ENCODE results near the gene PALD1.

The PALD1 gene

DNA sequence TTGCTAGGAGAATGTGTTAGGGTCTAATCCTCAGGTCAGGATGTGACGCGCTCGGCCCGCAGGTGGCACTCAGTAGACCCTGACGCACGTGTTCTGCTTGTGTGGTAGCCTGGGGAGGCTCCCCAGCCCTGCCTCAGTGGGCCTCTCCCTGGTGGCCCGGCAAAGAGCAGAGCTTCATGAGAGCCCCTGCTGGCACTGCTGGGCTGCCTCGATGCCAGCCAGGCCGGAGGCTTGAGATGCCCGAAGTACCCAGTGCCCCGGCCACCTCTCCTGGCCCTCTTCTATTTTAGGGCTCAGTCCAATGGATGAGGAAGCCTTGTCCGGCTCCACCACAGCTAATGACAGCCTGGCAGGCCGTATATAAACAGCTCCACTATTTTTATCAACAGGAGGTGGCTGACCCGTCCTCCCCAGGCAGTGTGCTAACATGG, 82.0 kb downstream of the PALD1 start:
- TF ChIP-seq, protein P1, sequence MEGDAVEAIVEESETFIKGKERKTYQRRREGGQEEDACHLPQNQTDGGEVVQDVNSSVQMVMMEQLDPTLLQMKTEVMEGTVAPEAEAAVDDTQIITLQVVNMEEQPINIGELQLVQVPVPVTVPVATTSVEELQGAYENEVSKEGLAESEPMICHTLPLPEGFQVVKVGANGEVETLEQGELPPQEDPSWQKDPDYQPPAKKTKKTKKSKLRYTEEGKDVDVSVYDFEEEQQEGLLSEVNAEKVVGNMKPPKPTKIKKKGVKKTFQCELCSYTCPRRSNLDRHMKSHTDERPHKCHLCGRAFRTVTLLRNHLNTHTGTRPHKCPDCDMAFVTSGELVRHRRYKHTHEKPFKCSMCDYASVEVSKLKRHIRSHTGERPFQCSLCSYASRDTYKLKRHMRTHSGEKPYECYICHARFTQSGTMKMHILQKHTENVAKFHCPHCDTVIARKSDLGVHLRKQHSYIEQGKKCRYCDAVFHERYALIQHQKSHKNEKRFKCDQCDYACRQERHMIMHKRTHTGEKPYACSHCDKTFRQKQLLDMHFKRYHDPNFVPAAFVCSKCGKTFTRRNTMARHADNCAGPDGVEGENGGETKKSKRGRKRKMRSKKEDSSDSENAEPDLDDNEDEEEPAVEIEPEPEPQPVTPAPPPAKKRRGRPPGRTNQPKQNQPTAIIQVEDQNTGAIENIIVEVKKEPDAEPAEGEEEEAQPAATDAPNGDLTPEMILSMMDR (IDR thresholded peaks at IDR 0.05; ENCODE audit: low read depth, low read length, missing control alignments): no peak
- in situ Hi-C loops (cut with HindIII; ENCODE audit: low sequenced_read_pairs): no loop called here
- no peak overlapping the region for H3K4me3 ChIP-seq (ENCODE audit: low read depth, low read length)
- DNase-seq (ENCODE audit: low read depth): no peak

DNA sequence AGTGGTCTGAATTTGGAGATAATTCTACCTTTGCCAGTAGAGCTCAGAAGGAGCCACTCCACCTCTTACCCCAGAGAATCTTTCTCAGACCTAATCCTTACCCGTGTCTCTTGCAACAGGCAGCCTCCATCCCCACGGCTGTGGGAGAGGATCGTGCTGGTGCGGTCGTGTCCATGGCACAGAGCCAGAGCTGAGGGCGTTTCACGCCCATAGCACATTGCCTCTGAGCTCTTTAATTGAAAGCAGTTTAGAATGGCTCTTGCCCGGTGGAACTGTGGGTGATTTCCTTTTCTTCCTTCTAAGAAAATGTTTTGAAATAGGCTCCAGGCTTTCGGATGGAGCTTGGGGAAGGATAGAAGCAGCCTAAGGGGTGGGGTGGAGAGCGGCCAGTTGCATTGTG, 82.5 kb downstream of the PALD1 start:
- DNase-seq (ENCODE audit: low read depth): no peak
- no peak overlapping the region for H3K4me3 ChIP-seq (ENCODE audit: low read depth, low read length)
- in situ Hi-C loops (cut with HindIII; ENCODE audit: low sequenced_read_pairs): no loop called here
- TF ChIP-seq, protein P1 (IDR thresholded peaks at IDR 0.05; ENCODE audit: low read depth, low read length, missing control alignments): no peak

DNA sequence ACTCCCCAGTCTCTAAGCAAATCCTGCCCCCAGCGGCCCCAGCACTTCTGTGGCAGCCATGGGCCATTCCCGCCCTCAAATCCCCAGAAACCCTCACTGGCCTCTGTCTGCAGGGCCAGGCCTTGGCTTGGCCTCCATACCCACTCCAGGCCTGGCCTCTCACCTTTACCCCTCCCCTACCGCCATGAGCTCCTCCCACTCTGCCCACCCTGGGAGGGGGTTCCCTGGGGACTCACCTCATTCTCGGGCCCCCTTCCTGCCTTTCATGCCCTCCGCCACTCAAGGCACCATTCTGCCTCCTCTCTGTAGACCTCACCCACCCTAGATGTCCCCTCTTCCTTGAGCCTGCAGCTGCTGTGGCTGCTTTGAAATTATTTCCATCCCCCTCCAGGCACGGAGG, 83.0 kb downstream of the PALD1 start:
- DNase-seq (ENCODE audit: low read depth): no peak
- TF ChIP-seq, protein P1 (IDR thresholded peaks at IDR 0.05; ENCODE audit: low read depth, low read length, missing control alignments): no peak
- in situ Hi-C loops (cut with HindIII; ENCODE audit: low sequenced_read_pairs): no loop called here
- H3K4me3 ChIP-seq (ENCODE audit: low read depth, low read length): no peak overlapping the region

DNA sequence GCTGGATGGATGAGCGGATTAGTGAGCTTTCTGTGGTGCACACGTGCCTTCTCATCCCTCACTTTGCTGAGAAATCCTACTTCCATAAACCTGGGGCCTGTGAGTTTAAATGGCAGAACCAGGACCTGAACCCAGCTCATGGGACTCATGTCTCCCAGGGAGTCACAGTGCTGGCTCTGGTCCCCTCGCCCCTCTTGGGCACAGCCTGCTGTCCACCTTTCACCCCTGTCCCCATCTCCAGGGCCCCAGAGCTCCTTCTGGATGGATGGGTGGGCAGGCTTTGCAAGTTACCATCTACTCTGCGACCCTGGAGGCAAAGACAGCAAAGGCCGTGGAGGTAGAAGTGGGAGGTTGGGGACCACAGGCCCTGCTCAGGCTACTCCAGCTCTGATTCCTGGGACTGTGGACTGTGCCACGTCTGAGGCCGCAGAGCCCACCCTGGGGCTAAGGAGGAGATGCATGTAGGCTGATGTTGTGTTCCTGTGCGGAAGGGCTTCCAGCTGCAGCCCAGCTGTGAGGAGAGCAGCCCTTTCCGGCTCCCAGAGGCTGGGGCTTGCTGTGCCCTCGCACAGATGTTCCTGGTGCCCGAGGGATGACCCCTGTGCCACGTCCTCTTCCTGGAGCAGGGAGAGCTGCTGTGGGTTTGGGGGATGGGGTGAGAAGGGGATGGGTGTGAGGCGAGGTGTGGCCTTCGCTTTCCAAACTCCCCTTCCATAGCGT, 83.6 kb downstream of the PALD1 start:
- DNase-seq (ENCODE audit: low read depth): no peak
- no peak overlapping the region for H3K4me3 ChIP-seq (ENCODE audit: low read depth, low read length)
- in situ Hi-C loops (cut with HindIII; ENCODE audit: low sequenced_read_pairs): no loop called here
- TF ChIP-seq, protein P1 (IDR thresholded peaks at IDR 0.05; ENCODE audit: low read depth, low read length, missing control alignments): no peak

DNA sequence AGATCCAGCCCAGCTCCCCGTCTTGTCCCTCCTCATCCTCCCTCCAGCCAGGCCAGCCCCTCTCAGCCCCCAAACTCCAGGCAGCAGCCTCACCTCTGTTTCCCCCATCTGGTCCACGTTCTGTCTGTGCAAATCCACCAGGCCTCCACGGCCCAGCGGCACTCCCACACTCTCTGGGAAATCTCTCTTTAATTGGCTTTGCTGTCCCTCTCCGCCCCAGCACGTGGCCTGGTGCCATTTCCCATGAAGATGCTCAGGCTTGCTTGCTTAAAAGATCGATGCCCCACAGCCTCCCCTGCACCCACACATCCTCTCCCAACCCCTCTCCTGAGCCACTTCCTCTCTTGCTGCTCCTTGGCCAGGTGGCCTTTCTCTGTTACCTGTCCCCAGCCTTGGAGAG, 84.7 kb downstream of the PALD1 start:
- TF ChIP-seq, protein P1 (IDR thresholded peaks at IDR 0.05; ENCODE audit: low read depth, low read length, missing control alignments): no peak
- in situ Hi-C loops (cut with HindIII; ENCODE audit: low sequenced_read_pairs): no loop called here
- DNase-seq (ENCODE audit: low read depth): no peak

DNA sequence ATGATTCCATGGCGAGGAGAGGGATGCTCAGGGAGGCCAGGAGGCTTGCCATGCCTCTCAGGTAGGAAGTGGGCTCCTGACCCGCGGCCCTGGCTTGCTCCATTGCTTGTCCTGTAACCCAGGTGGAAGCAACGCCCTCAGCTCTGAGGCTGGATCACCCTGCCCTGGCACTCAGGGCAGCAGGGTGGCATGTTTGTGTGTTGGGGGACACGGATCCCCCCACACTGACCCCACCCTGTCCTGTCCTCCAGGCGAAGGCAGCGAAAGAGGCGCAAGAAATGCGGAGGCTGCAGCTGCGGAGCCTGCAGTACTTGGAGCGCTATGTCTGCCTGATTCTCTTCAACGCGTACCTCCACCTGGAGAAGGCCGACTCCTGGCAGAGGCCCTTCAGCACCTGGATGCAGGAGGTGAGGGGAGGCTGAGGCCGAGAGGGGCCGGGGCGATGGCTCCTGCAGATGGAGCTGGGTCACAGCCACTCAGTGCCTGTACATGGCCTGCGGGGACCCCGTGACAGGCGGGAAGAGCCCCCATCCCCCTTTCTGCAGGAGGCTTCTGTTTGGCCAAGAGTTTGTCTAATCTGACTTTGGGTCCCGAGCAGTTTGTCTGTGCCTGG, 85.7 kb downstream of the PALD1 start:
- no peak for DNase-seq (ENCODE audit: low read depth)
- in situ Hi-C loops (cut with HindIII; ENCODE audit: low sequenced_read_pairs): no loop called here
- no peak overlapping the region for H3K4me3 ChIP-seq (ENCODE audit: low read depth, low read length)
- TF ChIP-seq, protein P1 (IDR thresholded peaks at IDR 0.05; ENCODE audit: low read depth, low read length, missing control alignments): no peak

More for the DNA sequence above, 84.7 kb downstream of the PALD1 start:
- H3K4me3 ChIP-seq (ENCODE audit: low read depth, low read length): no peak overlapping the region

All from astrocyte of the cerebellum (primary cell).